Hepatocyte (in vitro differentiated cells): ENCODE measurements around the gene PLXDC1. TPM values are rescaled to one million over a fixed set of nuclear protein-coding genes. Genes with fewer than 3 reads are reported as not detected.

ENCODE experiments used
- DNase-seq: peaks from one replicate; pipeline ENCODE4 v3.0.0-alpha.2; 2016; ENCODE audit warnings: low spot score
- H2AFZ ChIP-seq: fragments of 200-600 bp; sonication (generic); 2 replicates; pipeline ENCODE4 v1.6.0; 2016; ENCODE audit warnings: antibody characterized with exemption, mild to moderate bottlenecking
- H3K27ac ChIP-seq: fragments of 200-600 bp; sonication (generic); 2 replicates; pipeline ENCODE4 v1.5.1; 2016; ENCODE audit warnings: mild to moderate bottlenecking
- H3K27me3 ChIP-seq: fragments of 200-600 bp; sonication (generic); 2 replicates; pipeline ENCODE4 v1.6.1; 2016
- H3K36me3 ChIP-seq: fragments of 200-600 bp; sonication (generic); replicated peaks from 2 replicates; pipeline ENCODE4 v1.5.1; 2016; ENCODE audit warnings: low read depth; ENCODE audit not compliant: insufficient read depth
- H3K4me1 ChIP-seq: fragments of 200-600 bp; sonication (generic); 2 replicates; pipeline ENCODE4 v1.5.1; 2016; ENCODE audit warnings: mild to moderate bottlenecking, moderate library complexity; ENCODE audit not compliant: insufficient read depth
- H3K4me2 ChIP-seq: fragments of 200-600 bp; sonication (generic); 2 replicates; pipeline ENCODE4 v1.6.0; 2016
- H3K4me3 ChIP-seq: fragments of 200-600 bp; sonication (generic); 2 replicates; pipeline ENCODE4 v1.5.1; 2016; ENCODE audit warnings: mild to moderate bottlenecking
- H3K79me2 ChIP-seq: fragments of 200-600 bp; sonication (generic); 2 replicates; pipeline ENCODE4 v1.6.0; 2017; ENCODE audit warnings: mild to moderate bottlenecking
- H3K9me2 ChIP-seq: fragments of 200-600 bp; sonication (generic); replicated peaks from 2 replicates; pipeline ENCODE4 v1.6.0; 2017; ENCODE audit warnings: mild to moderate bottlenecking; ENCODE audit not compliant: insufficient read depth
- H3K9me3 ChIP-seq: fragments of 200-600 bp; sonication (generic); 2 replicates; pipeline ENCODE4 v1.5.1; 2016; ENCODE audit warnings: low read depth, mild to moderate bottlenecking
- H4K20me1 ChIP-seq: fragments of 200-600 bp; sonication (generic); 2 replicates; pipeline ENCODE4 v1.6.0; 2016; ENCODE audit warnings: mild to moderate bottlenecking; ENCODE audit not compliant: insufficient read depth, poor library complexity, severe bottlenecking
- EZH2 ChIP-seq: fragments of 200-600 bp; sonication (generic); IDR thresholded peaks from 2 replicates; pipeline ENCODE4 v1.6.1; 2016; ENCODE audit warnings: antibody characterized with exemption, mild to moderate bottlenecking, borderline replicate concordance
- EZH2phosphoT487 ChIP-seq: fragments of 200-600 bp; sonication (generic); IDR thresholded peaks from one replicate; pipeline ENCODE4 v1.6.1; 2018; ENCODE audit warnings: antibody characterized with exemption, mild to moderate bottlenecking, low read depth, moderate library complexity; ENCODE audit not compliant: unreplicated experiment, severe bottlenecking
- WGBS: methylation state at CpG from one replicate; pipeline ENCODE4 v1.1.6; 2016; ENCODE audit warnings: low lambda C conversion rate; ENCODE audit errors: missing lambda C conversion rate; 5-methylcytosine and 5-hydroxymethylcytosine counted together
- polyA plus RNA-seq: library from polyadenylated mRNA; unstranded; fragments of >200 nt; fragmentation: Nextera tagmentation; extraction: Ambion mirVana; gene quantifications from 2 replicates; pipeline ENCODE4 v1.2.1, GENCODE V29; 2016
- total RNA-seq: library from RNA; depleted of rRNA; stranded (reverse); fragments of >200 nt; gene quantifications from 2 replicates; pipeline ENCODE4 v1.2.3, GENCODE V29; 2014
- TF ChIP-seq, protein P1 (sequence below): fragments of 200-600 bp; sonication (generic); IDR thresholded peaks from 2 replicates; pipeline ENCODE4 v1.5.1; 2016; ENCODE audit warnings: antibody characterized with exemption, mild to moderate bottlenecking; ENCODE audit not compliant: poor library complexity

PLXDC1 gene
- total RNA-seq = 4.1 and 8.6 TPM in 2 replicates
- 3.9 and 4.1 TPM in 2 replicates for polyA plus RNA-seq

DNA sequence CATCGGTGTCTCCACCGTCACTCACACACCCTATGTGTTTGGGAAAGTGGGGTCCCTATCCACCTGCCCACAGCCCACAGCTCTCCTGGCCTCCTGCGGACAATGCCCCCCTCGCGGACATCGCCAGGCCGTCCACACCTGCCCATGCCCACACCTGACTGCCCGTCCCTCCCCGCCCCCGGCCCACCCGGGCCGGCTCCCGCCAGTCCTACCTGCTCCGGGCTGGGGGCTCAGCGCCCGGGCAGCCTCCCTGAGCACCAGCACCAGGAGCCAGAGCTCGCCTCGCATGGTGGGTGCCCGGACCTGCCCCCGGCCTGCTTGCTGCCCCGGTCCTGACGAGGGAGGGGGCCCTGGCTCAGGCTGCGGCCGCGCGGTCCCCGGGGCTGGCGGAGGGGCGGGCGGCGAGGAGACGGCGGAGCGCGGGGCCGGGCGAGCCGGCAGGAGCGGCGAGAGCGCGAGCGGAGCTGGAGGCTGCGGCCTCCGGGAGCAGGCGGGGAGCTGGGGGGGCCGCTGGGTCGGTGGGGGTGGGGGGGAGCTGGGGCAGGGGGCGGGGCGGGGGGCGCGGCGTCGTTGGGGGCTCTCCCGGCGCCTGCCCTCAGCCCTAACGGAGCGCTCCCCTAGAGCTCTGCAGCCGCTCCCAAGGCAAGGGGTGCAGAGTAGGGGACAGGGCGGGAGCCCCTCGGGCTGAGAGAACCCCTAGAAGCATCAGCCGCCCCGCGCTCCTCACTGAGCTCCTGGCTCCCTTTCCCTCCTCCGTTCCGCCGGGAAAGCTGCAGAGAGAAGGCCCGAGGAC, at the start of gene PLXDC1:
TSS of gene PLXDC1 (minus strand) at position 488 of the 793 bp plus-strand sequence. CDS start at position 288, 200 bp downstream.
- no peaks in the 10 kb centered on the region for H4K20me1 ChIP-seq
- DNase-seq = peak; percentile 47
- H2AFZ ChIP-seq = peak within 1 kb of the TSS; percentile 63
- peak within 1 kb of the TSS; percentile 65 for H3K4me3 ChIP-seq
- TF ChIP-seq EZH2phosphoT487 = no peak
- no peak for TF ChIP-seq EZH2
- TF ChIP-seq, protein P1, sequence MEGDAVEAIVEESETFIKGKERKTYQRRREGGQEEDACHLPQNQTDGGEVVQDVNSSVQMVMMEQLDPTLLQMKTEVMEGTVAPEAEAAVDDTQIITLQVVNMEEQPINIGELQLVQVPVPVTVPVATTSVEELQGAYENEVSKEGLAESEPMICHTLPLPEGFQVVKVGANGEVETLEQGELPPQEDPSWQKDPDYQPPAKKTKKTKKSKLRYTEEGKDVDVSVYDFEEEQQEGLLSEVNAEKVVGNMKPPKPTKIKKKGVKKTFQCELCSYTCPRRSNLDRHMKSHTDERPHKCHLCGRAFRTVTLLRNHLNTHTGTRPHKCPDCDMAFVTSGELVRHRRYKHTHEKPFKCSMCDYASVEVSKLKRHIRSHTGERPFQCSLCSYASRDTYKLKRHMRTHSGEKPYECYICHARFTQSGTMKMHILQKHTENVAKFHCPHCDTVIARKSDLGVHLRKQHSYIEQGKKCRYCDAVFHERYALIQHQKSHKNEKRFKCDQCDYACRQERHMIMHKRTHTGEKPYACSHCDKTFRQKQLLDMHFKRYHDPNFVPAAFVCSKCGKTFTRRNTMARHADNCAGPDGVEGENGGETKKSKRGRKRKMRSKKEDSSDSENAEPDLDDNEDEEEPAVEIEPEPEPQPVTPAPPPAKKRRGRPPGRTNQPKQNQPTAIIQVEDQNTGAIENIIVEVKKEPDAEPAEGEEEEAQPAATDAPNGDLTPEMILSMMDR = no peak
- H3K36me3 ChIP-seq = no peaks in the 10 kb centered on the region
- H3K27me3 ChIP-seq = peaks cover 14% of the 10 kb centered on the region
- no peaks in the 10 kb centered on the region for H3K79me2 ChIP-seq
- H3K9me2 ChIP-seq = no peaks in the 10 kb centered on the region
- WGBS = 5% methylated on average over 46 of the region's 68 CpGs
- H3K4me1 ChIP-seq = peaks cover 9% of the 10 kb centered on the region
- H3K4me2 ChIP-seq = peak within 1 kb of the TSS; percentile 92
- H3K27ac ChIP-seq = peak within 1 kb of the TSS; percentile 74
- H3K9me3 ChIP-seq = no peaks in the 10 kb centered on the region

DNA sequence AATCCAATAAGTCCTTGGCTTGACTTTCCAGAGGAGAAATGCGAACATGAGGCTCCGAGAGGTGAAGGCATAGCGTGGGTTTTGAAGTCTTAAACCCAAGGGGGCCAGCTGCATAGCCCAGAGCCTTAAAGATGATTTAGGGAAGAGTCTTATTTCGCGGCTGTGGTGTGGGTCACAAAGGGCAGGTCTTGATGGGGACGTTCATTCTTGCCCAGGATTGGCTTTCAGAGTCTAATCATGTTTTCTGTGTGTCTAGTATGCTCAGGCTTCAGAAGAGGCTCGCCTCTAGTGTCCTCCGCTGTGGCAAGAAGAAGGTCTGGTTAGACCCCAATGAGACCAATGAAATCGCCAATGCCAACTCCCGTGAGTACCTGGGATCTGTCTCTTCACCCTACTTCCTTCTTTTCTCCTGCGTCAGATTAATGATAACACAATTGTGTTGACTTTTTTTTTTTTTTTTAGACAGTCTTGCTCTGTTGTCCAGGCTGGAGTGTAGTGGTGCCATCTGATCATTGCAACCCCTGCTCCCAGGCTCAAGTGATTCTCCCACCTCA, 49.6 kb upstream of the PLXDC1 start:
- peaks cover 16% of the 10 kb centered on the region for H3K4me1 ChIP-seq
- H3K27ac ChIP-seq = peak overlapping the region; percentile 93
- 60% methylated on average over 11 of the region's 11 CpGs for WGBS
- no peaks in the 10 kb centered on the region for H3K9me2 ChIP-seq
- H4K20me1 ChIP-seq = peaks cover 11% of the 10 kb centered on the region
- H3K79me2 ChIP-seq = peaks cover 28% of the 10 kb centered on the region
- H3K9me3 ChIP-seq = no peaks in the 10 kb centered on the region
- peak overlapping the region; percentile 40 for H3K4me3 ChIP-seq
- H3K36me3 ChIP-seq = no peaks in the 10 kb centered on the region
- H2AFZ ChIP-seq = no peak overlapping the region
- peak overlapping the region; percentile 96 for H3K4me2 ChIP-seq
- no peak for DNase-seq
- TF ChIP-seq EZH2 (no peak), EZH2phosphoT487 (no peak)
- TF ChIP-seq, protein P1 = no peak
- H3K27me3 ChIP-seq = no peaks in the 10 kb centered on the region

DNA sequence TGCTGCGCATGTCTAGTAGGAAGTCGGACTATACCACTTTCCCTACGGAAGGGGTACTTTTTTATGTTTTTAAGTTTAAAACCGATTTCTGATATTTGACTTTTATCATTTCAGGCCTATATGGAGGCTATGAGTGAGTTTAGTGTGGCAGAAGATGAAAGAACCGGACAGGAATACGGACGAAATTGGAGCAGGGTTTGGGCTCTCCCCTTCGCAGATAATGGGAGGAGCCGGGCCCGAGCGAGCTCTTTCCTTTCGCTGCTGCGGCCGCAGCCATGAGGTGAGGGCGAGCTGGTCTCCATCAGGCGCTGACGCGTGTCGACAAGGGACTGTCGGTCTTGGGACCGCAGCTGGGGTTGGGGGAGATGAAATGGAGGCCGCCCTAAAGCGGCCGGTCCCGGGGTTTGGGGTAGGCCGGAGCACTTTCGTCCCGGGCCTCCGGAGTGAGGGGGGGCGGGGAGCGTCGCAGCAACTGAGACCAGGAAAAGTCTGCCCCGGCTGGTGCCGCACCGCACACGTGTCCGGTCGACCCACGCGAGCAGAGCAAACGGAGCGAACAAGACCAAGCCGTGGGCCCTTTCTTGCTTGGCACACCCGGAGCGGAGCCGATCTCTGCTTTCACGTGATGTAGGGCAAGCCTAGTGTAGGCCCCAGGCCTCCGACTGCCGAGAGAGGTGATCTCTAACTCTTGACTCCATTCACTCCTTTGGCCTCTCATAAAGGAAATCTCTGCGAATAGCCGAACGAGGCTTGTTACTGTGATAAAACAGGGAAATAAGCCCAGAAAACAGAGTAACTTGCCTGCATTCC, 48.8 kb upstream of the PLXDC1 start, which contains the start of gene RPL19:
TSS of gene RPL19 (plus strand) at position 214 of the 810 bp plus-strand sequence. CDS start at position 276, 62 bp downstream.
- Histone ChIP-seq H4K20me1 (peaks cover 11% of the 10 kb centered on the region), H3K79me2 (peaks cover 30% of the 10 kb centered on the region)
- under 1% methylated on average over 47 of the region's 52 CpGs for WGBS

More for the DNA sequence above, 48.8 kb upstream of the PLXDC1 start, which contains the start of gene RPL19:
- TF ChIP-seq EZH2 (no peak), EZH2phosphoT487 (no peak)
- TF ChIP-seq, protein P1 = no peak
- peak within 1 kb of the TSS; percentile 96 for H3K4me2 ChIP-seq
- no peaks in the 10 kb centered on the region for H3K36me3 ChIP-seq
- DNase-seq = peak; percentile 88
- no peaks in the 10 kb centered on the region for H3K9me2 ChIP-seq
- no peaks in the 10 kb centered on the region for H3K27me3 ChIP-seq
- peak within 1 kb of the TSS; percentile 40 for H3K4me3 ChIP-seq
- peak within 1 kb of the TSS; percentile 62 for H2AFZ ChIP-seq
- peak within 1 kb of the TSS; percentile 93 for H3K27ac ChIP-seq
- H3K9me3 ChIP-seq = no peaks in the 10 kb centered on the region
- H3K4me1 ChIP-seq = peaks cover 18% of the 10 kb centered on the region
